Sigmoid colon (tissue), 4 donors: ENCODE measurements around the gene PTGDS.

Experiments used
- CTCF ChIP-seq, 4 experiments: fragments of 450-650 bp in 3 of 4; fragments of 200-600 bp in 1 of 4; IDR thresholded peaks; one replicate each; pipeline ENCODE4 v1.5.1; 2016 to 2019; ENCODE audit warnings: antibody characterized with exemption in 4 of 4, mild to moderate bottlenecking in 3 of 4, moderate library complexity in 2 of 4
- POLR2A ChIP-seq, 2 donors: fragments of 450-650 bp; IDR thresholded peaks; one replicate each; pipeline ENCODE4 v1.6.1; 2016; ENCODE audit warnings: antibody characterized with exemption in 2 of 2, mild to moderate bottlenecking in 2 of 2, moderate library complexity in 2 of 2
- POLR2AphosphoS5 ChIP-seq, 4 donors: sonication (generic); formaldehyde crosslinking; IDR thresholded peaks; one replicate each; pipeline ENCODE4 v1.6.1; 2017; ENCODE audit warnings: antibody characterized with exemption in 4 of 4

GRCh38 chr9:136969774-136970173 lies 7.5 kb upstream of the PTGDS start:
- TF ChIP-seq POLR2A (IDR thresholded peaks at IDR 0.05), result no peak
- TF ChIP-seq CTCF (IDR thresholded peaks at IDR 0.05), result no peak
- no peak for TF ChIP-seq POLR2AphosphoS5 (IDR thresholded peaks at IDR 0.05)
